GM19468 (cell line): ENCODE measurements around the gene COL18A1.

Experiments
- ATAC-seq: cut with Tn5 transposase; IDR thresholded peaks from one replicate; pipeline ENCODE4 v1.9.1; 2021; ENCODE audit warnings: mild to moderate bottlenecking, moderate library complexity, moderate number of reproducible peaks; ENCODE audit not compliant: unreplicated experiment; ENCODE audit errors: extremely low read depth

Gene COL18A1

DNA sequence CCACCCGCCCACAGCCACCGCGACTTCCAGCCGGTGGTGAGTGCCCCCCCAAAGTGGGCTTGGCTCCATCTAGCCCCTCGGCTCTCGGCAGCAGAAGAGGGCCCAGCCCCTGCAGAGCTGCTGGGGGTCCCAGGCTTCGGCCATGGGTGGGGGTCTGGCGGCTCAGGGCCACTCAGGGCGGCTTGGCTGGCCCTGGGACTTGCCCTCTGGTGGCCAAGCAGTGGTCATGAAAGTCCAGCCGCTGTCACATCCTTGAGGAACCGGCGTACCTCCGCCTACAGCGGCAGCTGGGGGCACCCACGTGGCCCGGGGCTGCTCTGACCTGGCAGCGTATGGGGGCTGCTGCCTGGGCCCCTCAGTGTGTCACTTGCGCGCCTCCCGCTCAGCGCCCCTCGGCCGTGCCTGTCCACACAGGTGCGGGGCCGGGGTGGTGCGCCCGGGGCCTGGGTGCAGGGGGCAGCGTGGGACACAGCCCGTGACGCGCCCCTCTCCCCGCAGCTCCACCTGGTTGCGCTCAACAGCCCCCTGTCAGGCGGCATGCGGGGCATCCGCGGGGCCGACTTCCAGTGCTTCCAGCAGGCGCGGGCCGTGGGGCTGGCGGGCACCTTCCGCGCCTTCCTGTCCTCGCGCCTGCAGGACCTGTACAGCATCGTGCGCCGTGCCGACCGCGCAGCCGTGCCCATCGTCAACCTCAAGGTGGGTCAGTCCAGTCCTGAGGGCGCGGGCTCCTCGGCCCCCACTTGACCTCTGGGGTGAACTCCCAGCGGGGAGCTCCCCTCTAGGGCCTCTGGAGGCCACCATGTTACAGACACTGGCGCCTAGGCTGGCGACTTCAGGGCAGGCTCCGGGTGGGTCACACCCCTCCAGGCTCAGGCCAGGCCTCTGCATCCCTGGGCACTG lies 104.9 kb downstream of the COL18A1 start:
- no peak for ATAC-seq

DNA sequence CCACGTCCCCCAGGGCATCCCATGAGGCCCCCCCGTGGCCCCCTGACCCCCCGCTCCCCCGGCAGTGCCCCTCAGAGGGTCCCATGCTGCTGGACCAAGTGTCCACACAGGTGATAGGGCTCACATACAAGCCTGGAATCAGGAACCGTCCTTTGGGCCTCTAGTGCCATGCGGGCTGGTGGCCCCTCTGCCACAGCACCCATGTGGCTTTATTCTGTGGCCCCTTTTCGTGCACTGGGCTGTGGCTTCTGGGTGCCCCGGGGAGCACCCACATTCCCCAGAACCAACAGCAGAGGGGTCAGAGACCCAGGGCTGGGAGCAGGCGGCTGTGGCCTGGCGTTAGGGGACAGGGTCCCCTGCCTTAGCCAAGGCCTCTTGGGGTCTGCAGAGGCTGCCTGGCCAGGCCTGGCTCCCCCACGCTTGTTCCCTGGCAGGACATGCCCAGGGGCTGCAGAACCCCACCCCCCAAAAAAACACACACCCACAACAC lies 105.5 kb downstream of the COL18A1 start:
- no peak for ATAC-seq

- no peak for ATAC-seq
Measured at GRCh38 chr21:45511007-45511406, 106.0 kb downstream of the COL18A1 start.

DNA sequence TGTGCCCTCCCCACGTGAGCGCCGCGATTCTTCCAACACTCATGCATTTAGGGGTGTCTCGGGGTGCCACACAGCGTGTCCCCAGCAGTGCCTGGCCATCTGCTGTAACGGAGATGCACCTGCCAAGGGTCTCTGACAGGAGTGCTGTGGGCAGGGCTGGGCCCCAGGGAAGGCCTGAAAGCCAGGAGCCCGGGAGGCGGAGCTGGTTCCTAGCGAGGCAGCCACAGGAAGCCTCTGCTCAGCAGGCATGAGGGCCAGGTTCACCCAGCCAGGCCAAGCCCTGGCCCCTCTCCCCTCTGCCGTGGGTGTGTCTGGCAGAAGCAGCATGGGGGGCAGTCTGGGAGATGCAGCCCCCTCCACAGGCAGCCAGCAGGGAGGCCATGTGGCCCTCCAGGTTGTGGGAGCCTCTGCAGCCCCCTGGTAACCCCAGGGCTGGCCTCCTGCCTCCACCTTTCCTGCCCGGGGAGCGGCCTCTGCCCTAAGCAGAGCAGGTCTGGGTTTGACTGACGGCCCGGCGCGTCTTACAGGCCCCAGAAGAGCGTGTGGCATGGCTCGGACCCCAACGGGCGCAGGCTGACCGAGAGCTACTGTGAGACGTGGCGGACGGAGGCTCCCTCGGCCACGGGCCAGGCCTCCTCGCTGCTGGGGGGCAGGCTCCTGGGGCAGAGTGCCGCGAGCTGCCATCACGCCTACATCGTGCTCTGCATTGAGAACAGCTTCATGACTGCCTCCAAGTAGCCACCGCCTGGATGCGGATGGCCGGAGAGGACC lies 106.9 kb downstream of the COL18A1 start:
- no peak for ATAC-seq

GRCh38 chr21:45512626-45513002 lies 107.6 kb downstream of the COL18A1 start:
- no peak for ATAC-seq

- no peak for ATAC-seq
Measured at GRCh38 chr21:45513003-45513717, 108.2 kb downstream of the COL18A1 start.

- ATAC-seq, result no peak
Measured at GRCh38 chr21:45513741-45514310, 108.9 kb downstream of the COL18A1 start.

DNA sequence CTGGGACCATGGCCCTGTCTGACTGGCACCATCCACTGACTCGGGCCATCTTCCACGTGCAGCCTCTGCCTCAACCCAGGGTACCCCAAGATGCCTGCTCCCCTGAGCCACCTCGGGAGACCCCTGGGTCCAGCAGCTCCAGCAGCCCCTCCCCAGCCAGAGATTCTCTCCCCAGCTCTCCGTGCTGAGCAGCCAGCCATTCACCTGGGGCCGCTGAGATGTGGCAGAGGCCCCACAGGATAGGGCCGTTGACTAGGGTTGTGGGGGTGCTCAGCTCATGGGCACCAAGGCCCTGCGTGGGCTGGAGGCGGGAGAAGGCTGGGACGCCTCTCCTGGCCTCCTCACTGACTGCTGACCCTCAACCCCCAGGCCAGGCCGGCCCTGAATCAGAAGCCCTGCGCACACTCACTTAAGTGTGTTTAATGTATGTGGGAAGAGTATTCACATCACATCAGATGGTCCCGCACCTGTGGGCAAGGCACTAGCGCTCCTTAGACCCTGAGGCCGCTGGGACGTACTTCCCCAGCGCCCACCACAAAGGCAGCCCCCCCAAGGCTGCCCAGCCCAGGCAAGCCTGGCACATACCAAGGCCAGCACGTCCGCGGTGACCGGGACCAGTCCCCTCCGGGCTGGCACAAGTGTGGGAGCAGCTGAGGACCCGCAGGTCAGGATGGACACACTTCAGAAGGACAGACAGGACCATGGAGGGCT lies 109.5 kb downstream of the COL18A1 start:
- ATAC-seq, result no peak

- ATAC-seq, result no peak
Measured at GRCh38 chr21:45515241-45516061, 110.5 kb downstream of the COL18A1 start.

DNA sequence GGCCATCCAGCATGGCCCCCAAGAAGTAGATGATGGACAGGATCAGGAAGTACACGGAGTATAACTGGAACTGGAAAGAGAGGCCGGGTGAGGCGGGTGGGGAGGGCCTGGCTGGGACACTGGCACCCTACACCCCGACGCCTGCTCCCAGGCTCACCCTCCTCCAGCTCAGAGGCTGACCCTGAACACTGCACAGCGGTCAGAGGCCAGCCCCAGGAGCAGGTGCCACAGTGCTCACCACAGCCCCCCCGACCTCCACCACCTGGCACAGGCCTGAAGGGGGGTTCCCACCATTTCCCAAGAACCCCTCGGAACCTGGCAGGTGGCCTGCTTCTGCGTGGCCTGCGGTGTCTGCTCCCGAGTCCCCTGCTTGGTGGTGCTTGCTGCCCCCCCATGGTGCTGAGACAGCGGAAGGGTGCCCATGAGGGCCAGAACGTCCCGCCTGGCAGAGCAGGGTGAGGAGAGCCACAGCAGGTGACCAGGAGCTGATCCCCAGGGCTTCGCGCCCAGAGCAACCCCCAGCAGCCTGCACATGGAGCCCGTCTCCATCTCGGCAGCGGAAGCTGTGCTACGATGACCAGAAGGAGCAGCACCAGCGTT lies 111.2 kb downstream of the COL18A1 start:
- ATAC-seq, result no peak

DNA sequence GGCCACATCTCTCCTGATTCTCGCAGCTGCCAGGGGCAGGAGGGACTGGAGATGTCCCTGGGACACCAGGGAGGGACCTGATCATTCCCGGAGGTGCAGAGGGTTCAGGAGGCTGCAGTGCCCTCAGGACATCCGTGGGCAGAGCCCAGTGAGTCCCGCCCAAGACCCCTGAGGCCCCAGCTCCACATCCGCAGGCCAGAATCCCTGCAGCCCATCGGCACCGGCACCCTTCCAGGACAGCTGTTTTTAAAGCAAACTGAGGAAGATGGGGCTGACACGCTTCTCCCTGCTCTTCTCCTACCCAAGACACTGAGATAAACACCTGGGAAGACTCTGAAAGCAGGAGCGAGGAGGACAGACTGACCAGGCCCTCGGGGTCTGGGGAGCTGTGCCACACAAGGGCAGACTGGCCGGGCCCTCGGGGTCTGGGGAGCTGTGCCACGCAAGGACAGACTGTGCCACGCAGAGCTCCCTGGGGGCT lies 111.7 kb downstream of the COL18A1 start:
- ATAC-seq, result no peak

DNA sequence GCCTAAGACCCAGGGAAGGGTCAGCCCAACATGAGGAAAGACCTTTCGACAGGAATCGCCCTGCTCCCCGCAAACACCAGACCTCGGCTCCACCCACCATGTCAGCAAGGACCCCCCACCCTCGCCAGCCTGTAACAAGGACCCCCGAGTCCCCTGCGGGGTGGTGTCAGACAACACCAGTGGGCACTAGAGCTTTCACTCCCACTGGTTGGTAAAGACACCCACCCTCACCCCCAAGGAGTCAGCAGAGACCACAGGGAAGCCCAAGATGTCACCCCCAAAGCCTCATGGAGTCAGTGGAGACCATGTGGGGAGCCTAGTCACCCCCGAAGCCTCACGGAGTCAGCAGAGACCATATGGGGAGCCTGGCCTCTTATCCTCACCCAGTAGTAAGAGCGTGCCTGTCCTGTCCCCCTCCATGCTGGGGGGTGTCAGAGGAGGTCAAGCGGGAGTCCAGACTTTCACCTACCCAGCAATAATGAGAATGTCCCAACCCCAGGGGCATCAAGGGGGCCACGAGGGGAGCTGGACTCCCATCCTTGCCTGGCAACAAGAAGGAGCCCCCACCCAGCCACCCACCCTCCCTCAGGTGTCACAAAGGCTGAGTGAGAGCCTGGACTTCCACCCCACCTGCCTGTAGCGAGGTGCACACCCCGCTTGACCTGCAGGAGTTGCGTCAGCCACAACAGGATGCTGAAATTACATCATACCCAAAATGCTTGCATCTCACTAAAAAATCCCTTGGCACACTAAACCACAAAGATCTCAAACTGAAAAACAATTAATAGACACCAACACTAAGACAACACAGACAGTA lies 112.5 kb downstream of the COL18A1 start:
- ATAC-seq, result no peak

DNA sequence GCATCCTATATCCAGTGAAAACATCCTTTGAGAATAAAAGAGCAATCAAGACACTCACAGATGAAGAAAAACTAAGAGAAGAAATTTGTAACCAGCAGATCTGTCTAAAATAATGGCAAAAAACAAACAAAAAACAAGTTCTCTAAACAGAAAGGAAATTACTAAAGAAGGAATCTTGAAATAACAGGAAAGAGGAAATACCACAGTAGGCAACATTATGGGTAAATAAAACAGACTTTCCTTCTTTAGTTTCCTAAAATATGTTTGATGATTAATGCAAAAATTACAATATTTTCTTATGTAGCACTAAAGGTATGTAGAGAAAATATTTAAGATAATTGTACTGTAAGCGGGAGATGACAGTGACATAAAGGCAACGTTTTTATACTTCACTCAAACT lies 113.8 kb downstream of the COL18A1 start:
- ATAC-seq, result no peak

- ATAC-seq, result no peak
Measured at GRCh38 chr21:45519182-45519581, 114.2 kb downstream of the COL18A1 start.

DNA sequence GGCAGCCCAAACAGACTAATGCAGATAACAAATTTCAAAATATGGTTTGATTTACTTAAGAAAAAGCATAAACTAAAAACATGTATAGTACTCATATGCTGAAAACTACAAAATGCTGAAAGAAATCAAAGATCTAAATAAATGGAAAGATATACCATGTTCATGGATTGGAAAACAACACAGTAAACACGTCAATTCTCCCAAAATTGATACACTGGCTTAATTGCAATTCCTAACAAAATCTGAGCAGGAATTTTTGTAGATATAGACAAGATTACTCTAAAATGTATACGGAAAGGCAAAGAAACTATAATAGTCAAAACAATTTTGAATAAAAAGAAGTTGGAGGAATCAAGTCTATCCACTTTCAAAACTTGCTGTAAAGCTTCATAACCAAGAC lies 116.3 kb downstream of the COL18A1 start:
- ATAC-seq, result no peak

DNA sequence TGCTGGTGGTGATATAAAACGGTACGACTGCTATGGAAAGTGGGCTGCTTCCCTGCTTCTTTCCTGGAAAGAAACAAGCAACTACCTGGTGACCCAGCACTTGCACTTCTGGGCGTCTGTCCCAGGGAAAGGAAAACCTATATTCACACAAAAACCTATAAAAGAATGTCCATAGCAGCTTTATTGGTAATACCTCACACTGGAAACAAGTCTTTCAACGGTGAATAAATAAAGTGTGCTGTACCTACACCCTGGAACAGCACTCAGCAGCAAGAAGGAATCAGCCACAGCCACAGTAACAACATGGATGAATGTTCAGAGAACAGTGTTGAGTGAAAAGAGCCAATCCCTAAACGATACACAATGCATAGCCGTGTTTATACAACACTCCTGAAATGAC lies 117.4 kb downstream of the COL18A1 start:
- ATAC-seq, result no peak

GRCh38 chr21:45522986-45523385 lies 118.0 kb downstream of the COL18A1 start:
- no peak for ATAC-seq
